Right lobe of liver (tissue), 4 donors: ENCODE data around the gene COL27A1.

Experiments used
- CTCF ChIP-seq, 4 donors: fragments of 200-600 bp in 3 of 4; fragments of 450-650 bp in 1 of 4; IDR thresholded peaks; one replicate each; pipeline versions ENCODE4 v1.5.1 to v1.8.0; 2016 to 2022; ENCODE audit warnings: antibody characterized with exemption in 4 of 4, mild to moderate bottlenecking in 2 of 4
- POLR2A ChIP-seq: fragments of 450-650 bp; IDR thresholded peaks from one replicate; pipeline ENCODE4 v1.6.1; 2017; ENCODE audit warnings: antibody characterized with exemption, mild to moderate bottlenecking
- donor health status: DM: no; HTN: no; CAD: no.
- donor health status: DM: no; HTN: no; CAD: no.
- donor health status: DM: no; HTN: yes; CAD: no.

DNA sequence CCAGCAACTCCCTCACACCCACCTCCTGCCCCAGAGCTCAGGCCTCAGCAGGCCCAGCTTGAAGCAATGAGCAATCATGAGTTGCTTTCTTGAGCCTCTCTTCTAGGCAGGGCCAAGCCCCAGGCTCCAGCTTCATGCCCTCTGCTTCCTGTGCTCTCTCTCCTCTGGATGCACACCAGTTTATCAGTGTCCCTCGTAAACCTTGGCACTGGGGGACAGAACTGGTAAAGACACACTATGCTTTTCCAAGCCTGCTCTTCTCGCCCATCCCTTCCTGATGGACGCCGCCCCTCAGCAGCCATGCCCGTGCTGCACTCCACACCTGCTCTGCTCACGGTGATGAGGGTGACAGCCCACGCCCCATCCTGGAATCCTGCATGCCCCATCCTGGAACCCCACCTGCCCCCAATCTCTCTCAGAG, 118.1 kb downstream of the COL27A1 start:
- TF ChIP-seq CTCF (IDR thresholded peaks at IDR 0.05) (no peak), POLR2A (no peak)
